ENCODE measurements around the gene SH3BP5L.

- TF ChIP-seq CTCF (IDR thresholded peaks at IDR 0.05) (no peak), POLR2A (IDR thresholded peaks at IDR 0.05) (no peak)
Measured at GRCh38 chr1:248834343-248834940, 8.7 kb upstream of the SH3BP5L start.
